ACHN (cell line): ENCODE measurements around the gene TPM3.
"Not testable (repeated sequence)": the region's sequence is repeated elsewhere in the genome, so short reads cannot be mapped to it uniquely, and the experiment has no call there.

ENCODE experiments used
- DNase-seq: peaks from one replicate; pipeline ENCODE4 v3.0.0-alpha.2; 2015
- in situ Hi-C: cut with HindIII; loops from 2 replicates; pipeline ENCODE4 v1.10.0; 2017; ENCODE audit warnings: low sequenced_read_pairs, low pct_ligation_motif_present, low pct_unique_long_range_greater_than_20kb

Gene TPM3

GRCh38 chr1:154208677-154209388, 16.9 kb upstream of the TPM3 start:
- in situ Hi-C loops: no loop called here
- no peak for DNase-seq

GRCh38 chr1:154207262-154207661, 15.4 kb upstream of the TPM3 start:
- in situ Hi-C loops: no loop called here
- DNase-seq: no peak

- DNase-seq: peak; percentile 10
- in situ Hi-C loops: no loop called here
Observed at GRCh38 chr1:154206196-154206595, 14.3 kb upstream of the TPM3 start, which contains the start of gene CFAP141. CFAP141 (minus strand) TSS chr1:154206333; CDS start chr1:154206307, 26 bp downstream.

- DNase-seq, in situ Hi-C loops: not testable (repeated sequence)
Observed at GRCh38 chr1:154205778-154206177, 13.9 kb upstream of the TPM3 start.

GRCh38 chr1:154199563-154199879, 7.6 kb upstream of the TPM3 start:
- in situ Hi-C loops: no loop called here

GRCh38 chr1:154198756-154199562, 7.1 kb upstream of the TPM3 start:
- DNase-seq: peak; percentile 77
- in situ Hi-C loops: no loop called here

More at GRCh38 chr1:154199563-154199879, 7.6 kb upstream of the TPM3 start:
- peak; percentile 35 for DNase-seq

GRCh38 chr1:154193821-154194220, 1.9 kb upstream of the TPM3 start:
- in situ Hi-C loops: no loop called here
- no peak for DNase-seq

- no peak for DNase-seq
- in situ Hi-C loops: no loop called here
Observed at GRCh38 chr1:154192476-154192875, 576 bp upstream of the TPM3 start.

- in situ Hi-C loops: no loop called here
- no peak for DNase-seq
Observed at GRCh38 chr1:154190550-154190949, 1.4 kb downstream of the TPM3 start.

- no peak for DNase-seq
- in situ Hi-C loops: no loop called here
Observed at GRCh38 chr1:154186852-154187501, 4.9 kb downstream of the TPM3 start.

GRCh38 chr1:154186177-154186576, 5.7 kb downstream of the TPM3 start:
- in situ Hi-C loops: no loop called here
- DNase-seq: peak; percentile 56

GRCh38 chr1:154183046-154183915, 8.6 kb downstream of the TPM3 start:
- DNase-seq: peak; percentile 99
- in situ Hi-C loops: no loop called here

- peak; percentile 74 for DNase-seq
- in situ Hi-C loops: no loop called here
Observed at GRCh38 chr1:154182344-154183045, 9.4 kb downstream of the TPM3 start.

GRCh38 chr1:154181944-154182343, 10.0 kb downstream of the TPM3 start:
- in situ Hi-C loops: no loop called here
- no peak for DNase-seq

GRCh38 chr1:154179946-154180687, 11.8 kb downstream of the TPM3 start:
- DNase-seq: no peak
- in situ Hi-C loops: no loop called here

- DNase-seq: no peak
- in situ Hi-C loops: no loop called here
Observed at GRCh38 chr1:154178911-154179811, 12.7 kb downstream of the TPM3 start.
